ENCODE data around the gene PSMC5.
"Not testable (repeated sequence)": the region's sequence is repeated elsewhere in the genome, so short reads cannot be mapped to it uniquely, and the experiment has no call there.

The PSMC5 gene

DNA sequence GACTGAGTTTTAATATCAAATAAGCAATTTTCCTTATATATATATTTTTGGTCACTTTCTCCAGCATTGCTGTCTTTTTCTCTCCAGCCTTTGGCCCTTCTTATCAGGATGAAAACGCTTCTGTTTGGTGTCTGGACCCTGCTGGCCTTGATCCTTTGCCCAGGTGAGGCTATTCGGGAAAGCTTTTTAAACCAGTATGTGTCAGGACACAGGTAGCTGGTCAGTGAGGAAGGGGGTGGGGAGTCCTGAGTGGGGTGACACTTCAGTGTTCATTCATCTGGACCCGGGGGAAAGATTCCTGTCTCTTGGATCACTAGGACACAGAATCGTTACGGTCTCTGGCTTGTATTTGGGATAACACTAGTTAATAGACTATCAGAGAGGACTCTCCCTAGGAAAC, 27.5 kb downstream of the PSMC5 start:
- TF ChIP-seq POLR2A (IDR thresholded peaks at IDR 0.05; ENCODE audit: low read depth, low read length), result no peak
- FAIRE-seq (no peak), DNase-seq (ENCODE audit: insufficient read length, low spot score) (no peak)

DNA sequence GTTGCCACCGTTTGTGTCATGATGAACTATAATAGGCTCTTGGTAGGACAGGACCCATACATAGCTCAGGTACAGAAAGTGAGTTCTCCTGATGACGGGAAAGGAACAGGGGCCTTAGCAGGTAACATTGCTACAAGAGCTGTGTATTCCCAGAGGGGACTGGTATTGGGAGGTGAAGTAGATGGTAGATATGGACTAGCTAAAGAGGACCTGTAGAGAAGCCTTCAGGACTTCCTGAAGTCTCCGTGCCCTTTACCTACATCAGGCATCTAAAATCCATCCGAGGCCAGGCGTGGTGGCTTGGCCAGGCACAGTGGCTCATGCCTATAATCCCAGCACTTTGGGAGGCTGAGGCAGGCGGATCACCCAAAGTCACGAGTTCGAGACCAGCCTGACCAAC, 28.0 kb downstream of the PSMC5 start:
- FAIRE-seq (no peak), DNase-seq (ENCODE audit: insufficient read length, low spot score) (no peak)
- no peak for TF ChIP-seq POLR2A (IDR thresholded peaks at IDR 0.05; ENCODE audit: low read depth, low read length)

DNA sequence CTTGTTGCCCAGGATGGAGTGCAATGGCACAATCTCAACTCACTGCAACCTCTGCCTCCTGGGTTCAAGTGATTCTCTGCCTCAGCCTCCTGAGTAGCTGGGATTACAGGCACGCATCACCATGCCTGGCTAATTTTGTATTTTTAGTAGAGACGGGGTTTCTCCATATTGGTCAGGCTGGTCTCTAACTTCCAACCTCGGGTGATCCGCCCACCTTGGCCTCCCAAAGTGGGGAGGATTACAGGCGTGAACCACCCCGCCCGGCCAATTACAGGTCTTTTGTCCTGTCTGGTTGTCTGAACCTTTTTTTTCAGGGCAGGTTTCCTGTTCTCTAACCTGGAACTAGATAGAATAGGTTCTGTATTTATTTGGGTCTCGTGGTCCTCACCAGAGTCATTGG, 29.2 kb downstream of the PSMC5 start:
- not testable (repeated sequence) for FAIRE-seq; DNase-seq (ENCODE audit: insufficient read length, low spot score)

DNA sequence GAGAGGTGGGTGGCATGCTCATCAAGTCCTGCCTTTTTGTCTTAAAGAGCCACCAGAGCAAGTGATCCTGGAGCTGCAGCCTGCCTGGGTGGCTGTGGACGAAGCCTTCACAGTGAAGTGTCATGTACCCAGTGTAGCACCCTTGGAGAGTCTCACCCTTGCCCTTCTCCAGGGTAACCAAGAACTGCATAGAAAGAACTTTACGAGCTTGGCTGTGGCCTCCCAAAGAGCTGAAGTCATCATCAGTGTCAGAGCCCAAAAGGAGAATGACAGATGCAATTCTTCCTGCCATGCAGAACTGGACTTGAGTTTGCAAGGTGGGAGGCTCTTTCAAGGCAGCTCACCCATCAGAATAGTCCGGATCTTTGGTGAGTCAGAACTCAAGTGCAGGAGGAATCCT, 32.0 kb downstream of the PSMC5 start:
- FAIRE-seq (no peak), DNase-seq (ENCODE audit: insufficient read length, low spot score) (no peak)
- TF ChIP-seq POLR2A (IDR thresholded peaks at IDR 0.05; ENCODE audit: low read depth, low read length), result no peak

DNA sequence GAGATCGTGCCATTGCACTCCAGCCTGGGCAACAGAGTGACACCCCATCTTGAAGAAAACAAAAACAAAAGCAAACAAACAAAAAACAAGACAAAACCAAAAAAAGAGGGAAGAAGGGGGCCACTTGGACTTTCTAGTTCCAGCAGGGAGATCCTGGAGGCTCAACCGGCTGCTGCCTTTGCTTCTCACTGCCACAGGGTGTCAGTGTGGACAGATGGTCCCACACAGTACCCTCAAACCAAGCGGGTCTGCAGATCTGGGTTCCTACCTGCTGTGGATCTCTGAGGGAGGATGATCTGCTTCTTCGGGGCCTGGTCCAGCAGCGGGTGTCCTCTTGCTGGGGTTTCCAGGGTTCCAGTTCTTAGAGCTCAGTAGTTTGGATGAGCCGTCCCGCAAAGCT, 39.4 kb downstream of the PSMC5 start:
- not testable (repeated sequence) for DNase-seq (ENCODE audit: insufficient read length, low spot score); FAIRE-seq

DNA sequence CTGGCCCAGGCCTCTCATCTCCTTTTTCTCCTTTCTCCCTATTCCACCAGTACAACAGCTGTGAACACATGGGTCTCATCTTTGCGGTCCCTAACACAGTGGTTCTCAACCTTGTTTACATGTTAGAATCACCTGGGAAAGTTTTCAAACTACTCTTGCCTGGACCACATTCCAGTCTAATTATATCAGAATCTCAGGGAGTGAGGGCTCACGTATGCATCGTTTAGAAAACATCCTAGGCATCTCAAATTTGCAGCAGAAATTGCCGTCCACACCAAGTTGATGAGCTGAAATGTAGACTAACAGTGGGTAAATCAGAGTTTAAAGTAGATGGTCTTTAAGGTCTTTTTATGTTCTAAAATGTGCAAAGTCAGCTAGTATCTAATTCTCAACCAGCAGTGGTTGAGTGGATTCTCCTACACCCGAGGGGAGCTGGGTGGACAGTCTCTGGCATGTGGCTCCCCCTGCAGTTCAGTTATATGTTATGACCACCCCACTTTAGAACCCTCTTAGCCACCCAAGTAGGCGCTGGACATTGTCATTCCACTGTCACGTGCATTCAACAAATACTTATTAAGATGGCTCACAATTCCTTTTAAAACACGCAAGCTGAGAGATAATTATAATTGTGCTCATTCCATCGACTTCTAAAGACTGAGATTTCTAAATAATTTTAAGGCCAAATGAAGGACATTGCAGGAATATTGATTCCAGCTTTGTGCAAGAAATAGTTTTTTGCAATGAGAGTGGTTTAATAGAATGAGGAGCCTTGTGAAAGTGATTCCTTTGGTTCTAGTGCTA, 42.5 kb downstream of the PSMC5 start:
- FAIRE-seq, result not testable (repeated sequence)

DNA sequence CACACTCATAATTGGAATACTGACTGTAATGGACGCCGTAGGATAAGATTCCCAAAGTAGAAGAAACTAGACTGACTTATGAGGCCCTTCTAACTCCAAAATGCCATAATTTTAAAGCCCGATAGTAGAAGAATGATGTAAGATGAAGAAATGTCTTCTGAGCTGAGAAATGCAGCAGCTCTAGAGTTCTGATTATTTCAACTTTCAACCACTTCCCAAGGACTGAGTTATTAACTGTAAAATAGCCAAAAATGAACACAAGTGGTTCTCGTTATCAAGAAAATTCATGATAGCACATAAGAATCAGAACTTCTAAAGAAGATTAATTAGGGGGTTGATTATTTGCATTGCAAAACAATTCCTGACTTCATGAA, 43.0 kb downstream of the PSMC5 start:
- not testable (repeated sequence) for DNase-seq (ENCODE audit: insufficient read length, low spot score); FAIRE-seq

More for the DNA sequence above, 42.5 kb downstream of the PSMC5 start:
- not testable (repeated sequence) for DNase-seq (ENCODE audit: insufficient read length, low spot score)

DNA sequence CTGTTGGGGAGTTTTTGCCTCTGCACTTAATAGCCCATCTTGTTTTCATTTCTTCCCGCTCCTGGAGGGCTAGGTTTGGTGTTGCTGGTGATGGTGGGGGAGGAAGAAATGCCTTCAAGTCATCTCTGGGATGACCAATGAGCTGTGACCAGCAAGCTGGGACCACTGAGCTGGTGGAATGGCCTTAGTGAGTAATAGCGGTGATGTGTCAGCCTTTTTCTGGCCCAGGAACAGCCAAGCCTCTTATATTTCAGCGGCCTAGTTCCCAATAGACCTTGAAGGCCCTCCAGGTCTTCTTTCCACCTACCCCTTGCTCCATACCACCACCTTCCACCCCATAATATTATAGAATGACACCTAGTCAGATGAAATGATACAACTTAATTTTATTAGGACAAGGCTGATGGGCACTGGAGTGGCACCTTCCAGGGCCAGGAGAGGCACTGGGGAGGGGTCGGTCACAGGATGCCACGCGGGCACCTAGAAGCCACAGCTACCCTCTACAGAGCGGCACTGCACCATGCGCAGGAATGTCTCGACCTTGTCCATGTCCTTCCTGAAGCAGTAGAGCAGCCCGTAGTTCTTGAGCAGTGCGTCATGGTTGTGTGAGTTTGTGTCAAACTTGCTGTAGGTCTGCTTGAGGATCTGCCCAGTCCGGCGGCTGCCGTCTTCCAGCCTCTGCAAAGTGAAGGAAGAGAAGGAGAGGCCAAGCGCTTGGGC, 44.6 kb downstream of the PSMC5 start:
- not testable (repeated sequence) for FAIRE-seq

DNA sequence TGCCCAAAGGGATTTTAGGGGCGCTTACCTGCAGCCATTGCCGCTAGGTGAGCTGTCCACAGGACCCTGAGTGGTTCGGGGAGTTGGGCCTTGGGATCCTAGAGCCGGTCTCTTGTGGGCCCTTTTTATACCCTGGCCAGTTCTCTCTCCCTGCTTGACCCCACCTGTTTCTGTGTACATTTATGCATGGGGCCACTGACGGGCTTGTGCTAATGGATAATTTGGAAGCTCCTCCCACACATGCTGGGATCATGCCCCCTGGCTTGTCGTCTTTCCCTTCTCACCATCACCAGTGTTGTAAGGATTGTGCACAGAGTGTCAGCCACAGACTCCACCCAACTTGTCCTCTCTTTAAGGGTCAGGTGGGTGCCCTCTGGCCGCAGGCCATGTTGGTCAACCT, 46.3 kb downstream of the PSMC5 start, which contains the start of gene CSH2:
CSH2 (minus strand) TSS at position 101 of the 400 bp plus-strand sequence; CDS start at position 38, 63 bp downstream.
- DNase-seq (ENCODE audit: insufficient read length, low spot score); FAIRE-seq: not testable (repeated sequence)

More for the DNA sequence above, 44.6 kb downstream of the PSMC5 start:
- not testable (repeated sequence) for DNase-seq (ENCODE audit: insufficient read length, low spot score)

DNA sequence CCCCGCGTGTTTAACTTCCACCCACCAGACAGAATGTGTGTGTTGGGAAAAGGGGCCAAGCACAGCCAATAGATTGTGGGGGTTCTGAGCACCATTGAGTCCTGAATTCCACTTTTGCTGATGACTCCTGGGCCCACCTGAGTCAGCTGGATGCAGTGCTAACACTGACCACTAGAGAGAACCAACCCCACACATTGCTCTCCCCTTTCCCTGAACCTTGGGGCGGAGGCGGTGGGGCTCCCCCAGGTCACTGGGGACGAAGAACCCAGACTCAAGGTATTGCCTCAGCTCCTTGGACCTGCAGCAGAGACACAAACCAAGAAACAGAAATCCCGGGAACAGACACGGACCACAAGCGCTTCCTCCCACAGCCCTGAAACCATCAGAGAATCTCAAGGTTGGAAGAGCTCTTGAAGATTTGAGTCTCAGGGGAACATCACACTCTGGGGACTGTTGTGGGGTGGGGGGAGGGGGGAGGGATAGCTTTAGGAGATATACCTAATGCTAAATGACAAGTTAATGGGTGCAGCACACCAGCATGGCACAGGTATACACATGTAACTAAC, 46.9 kb downstream of the PSMC5 start:
- not testable (repeated sequence) for DNase-seq (ENCODE audit: insufficient read length, low spot score); FAIRE-seq

DNA sequence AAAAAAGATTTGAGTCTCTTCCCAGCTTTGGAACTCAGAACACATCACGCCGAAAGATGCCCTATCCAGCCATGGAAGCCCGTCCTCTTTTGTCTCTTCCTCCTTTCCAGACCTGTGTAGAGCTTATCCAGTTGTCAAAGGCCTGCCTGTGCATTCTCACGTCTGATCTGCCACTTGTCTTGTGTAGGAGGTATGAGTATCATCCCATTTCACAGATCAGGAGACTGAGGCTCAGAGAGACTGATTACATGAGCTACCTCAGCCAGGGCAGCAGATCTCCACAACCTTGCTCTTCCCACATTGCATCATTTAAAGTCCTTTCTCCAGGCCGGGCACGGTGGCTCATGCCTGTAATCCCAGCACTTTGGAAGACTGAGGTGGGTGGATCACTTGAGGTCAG, 47.5 kb downstream of the PSMC5 start:
- not testable (repeated sequence) for FAIRE-seq; DNase-seq (ENCODE audit: insufficient read length, low spot score)

DNA sequence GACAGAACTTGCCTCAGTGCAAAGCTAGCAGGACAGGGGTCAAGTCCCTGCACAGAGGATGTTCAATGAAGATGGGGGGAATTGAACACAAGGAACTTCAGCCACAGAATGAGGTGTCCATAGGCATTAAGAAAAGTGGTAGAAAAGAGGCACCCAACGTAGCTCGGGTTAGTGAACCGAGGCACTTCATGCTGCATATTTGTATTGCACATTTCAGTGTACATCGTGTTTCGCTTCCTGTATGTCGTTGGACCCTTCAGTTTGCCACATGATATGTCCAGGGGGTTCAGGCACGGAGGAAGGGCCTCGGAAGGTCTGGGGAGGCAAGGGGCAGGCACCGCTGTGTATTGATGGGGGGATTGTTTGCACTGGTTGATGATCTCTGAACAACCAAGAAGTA, 51.2 kb downstream of the PSMC5 start:
- not testable (repeated sequence) for FAIRE-seq; DNase-seq (ENCODE audit: insufficient read length, low spot score)

DNA sequence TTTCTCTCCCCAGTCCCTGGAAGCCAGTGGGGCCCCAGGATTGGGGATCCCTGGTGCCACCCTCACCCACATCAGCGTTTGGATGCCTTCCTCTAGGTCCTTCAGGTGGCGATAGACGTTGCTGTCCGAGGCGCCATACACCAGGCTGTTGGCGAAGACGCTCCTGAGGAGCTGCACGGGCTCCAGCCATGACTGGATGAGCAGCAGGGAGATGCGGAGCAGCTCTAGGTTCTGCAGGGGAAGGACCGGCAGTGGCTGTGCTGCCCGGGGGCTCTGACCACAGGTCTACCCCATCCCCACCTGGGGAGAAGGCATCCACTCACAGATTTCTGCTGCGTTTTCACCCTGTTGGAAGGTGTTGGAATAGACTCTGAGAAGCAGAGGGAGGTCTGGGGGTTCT, 53.5 kb downstream of the PSMC5 start:
- no peak for FAIRE-seq

DNA sequence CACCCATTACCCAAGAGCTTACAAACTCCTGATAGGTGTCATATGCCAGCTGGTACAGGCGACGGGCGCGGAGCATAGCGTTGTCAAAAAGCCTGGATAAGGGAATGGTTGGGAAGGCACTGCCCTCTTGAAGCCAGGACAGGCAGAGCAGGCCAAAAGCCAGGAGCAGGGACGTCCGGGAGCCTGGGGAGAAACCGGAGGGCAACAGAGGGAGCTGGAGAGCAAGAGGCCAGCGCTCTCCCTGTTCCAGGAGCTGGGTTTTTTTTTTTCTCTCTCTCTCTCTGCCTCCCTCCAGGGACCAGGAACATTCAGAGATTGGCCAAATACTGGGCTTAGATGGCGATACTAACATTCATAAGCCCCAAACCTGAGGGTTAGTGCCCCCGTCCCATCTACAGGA, 54.1 kb downstream of the PSMC5 start:
- DNase-seq (ENCODE audit: insufficient read length, low spot score); FAIRE-seq: not testable (repeated sequence)

More for the DNA sequence above, 53.5 kb downstream of the PSMC5 start:
- DNase-seq (ENCODE audit: insufficient read length, low spot score), result no peak
- no peak for TF ChIP-seq POLR2A (IDR thresholded peaks at IDR 0.05; ENCODE audit: low read depth, low read length)
